ENCODE data around the gene MASP2.

DNA sequence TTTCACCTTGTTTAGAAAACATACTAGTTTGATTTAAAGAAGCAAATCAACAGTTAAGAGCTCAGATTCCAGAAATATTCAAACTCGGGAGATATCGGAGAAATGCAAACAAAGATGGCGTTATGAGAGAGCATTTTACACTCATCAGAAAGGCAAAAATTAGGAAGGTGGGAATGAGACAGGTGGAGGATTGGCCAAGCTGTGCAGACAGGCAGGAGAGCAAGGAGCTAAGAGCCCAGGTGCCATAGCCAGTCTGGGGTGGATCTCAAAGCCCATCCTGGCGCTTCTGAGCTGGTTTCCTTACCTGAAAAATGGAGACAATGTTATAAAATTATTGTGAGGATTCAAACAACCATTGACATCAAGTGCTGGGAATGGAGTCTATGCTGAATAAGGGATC is 54.2 kb downstream of the MASP2 start:
- TF ChIP-seq EP300 (IDR thresholded peaks at IDR 0.05; ENCODE audit: low read length) (no peak), XRCC4 (IDR thresholded peaks at IDR 0.05; ENCODE audit: extremely low read depth, insufficient read depth, insufficient read length) (no peak)
